GM19455 (cell line): ENCODE data around the gene FAM78B.
A peak's percentile ranks its signal among the peaks of the same experiment; 100 is the strongest.

Experiments
- ATAC-seq: cut with Tn5 transposase; IDR thresholded peaks from one replicate; pipeline ENCODE4 v1.9.1; 2021; ENCODE audit not compliant: unreplicated experiment

Gene FAM78B, protein sequence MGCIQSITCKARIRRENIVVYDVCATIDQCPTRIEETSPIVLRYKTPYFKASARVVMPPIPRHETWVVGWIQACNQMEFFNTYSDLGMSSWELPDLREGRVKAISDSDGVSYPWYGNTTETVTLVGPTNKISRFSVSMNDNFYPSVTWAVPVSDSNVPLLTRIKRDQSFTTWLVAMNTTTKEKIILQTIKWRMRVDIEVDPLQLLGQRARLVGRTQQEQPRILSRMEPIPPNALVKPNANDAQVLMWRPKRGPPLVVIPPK

GRCh38 chr1:166166698-166167571 is at the start of gene FAM78B:
FAM78B (minus strand) TSS chr1:166167001; CDS start chr1:166166248, 753 bp downstream.
- peak; percentile 47 for ATAC-seq

DNA sequence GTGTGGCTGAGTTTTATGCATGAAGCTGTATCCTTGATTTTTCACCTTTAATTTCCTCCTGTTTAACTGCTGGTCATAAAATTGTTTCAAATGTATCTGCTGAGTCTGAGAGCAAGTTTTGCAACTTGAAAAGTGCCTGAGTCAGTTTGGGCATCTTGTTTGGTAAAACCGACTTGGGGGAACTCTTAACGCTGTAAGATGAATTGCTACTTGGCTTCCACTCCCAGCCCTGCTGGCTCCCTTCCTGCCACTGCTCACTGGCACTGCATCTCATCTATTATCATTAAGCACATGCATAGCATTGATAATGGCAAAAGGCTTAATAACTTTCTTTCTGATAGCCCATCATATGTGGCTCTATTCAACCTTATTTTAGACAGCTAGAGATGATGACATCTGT is 35.7 kb upstream of the FAM78B start:
- no peak for ATAC-seq

- no peak for ATAC-seq
Measured at GRCh38 chr1:166200743-166201142, 33.9 kb upstream of the FAM78B start.

- no peak for ATAC-seq
Measured at GRCh38 chr1:166197597-166197996, 30.8 kb upstream of the FAM78B start.

DNA sequence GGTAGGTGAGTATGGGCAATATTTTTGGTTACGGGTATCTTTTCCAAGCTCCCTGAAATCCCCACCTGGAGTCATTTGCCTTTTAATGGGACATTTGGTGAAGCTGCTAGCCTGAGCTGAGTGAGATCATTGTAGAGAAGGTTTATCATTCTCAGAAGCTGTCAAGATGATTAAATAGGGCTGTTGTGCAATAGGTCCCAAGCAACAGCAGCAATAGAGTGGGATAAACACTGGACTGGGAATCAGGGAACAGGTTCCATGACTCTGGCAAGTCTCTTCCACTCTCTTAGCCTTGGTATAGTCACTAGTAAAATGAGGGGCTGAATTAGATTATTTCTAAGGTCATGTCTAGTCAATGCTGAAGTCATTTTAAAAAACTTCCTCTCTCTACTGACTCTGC is 30.3 kb upstream of the FAM78B start:
- ATAC-seq: no peak

- ATAC-seq: no peak
Measured at GRCh38 chr1:166193057-166193698, 26.4 kb upstream of the FAM78B start.

GRCh38 chr1:166190400-166190799 is 23.6 kb upstream of the FAM78B start:
- no peak for ATAC-seq

- no peak for ATAC-seq
Measured at GRCh38 chr1:166189126-166189525, 22.3 kb upstream of the FAM78B start.

- ATAC-seq: no peak
Measured at GRCh38 chr1:166185526-166185925, 18.7 kb upstream of the FAM78B start.

GRCh38 chr1:166184897-166185296 is 18.1 kb upstream of the FAM78B start:
- ATAC-seq: no peak

- no peak for ATAC-seq
Measured at GRCh38 chr1:166184012-166184411, 17.2 kb upstream of the FAM78B start.

- ATAC-seq: no peak
Measured at GRCh38 chr1:166182281-166182680, 15.5 kb upstream of the FAM78B start.

DNA sequence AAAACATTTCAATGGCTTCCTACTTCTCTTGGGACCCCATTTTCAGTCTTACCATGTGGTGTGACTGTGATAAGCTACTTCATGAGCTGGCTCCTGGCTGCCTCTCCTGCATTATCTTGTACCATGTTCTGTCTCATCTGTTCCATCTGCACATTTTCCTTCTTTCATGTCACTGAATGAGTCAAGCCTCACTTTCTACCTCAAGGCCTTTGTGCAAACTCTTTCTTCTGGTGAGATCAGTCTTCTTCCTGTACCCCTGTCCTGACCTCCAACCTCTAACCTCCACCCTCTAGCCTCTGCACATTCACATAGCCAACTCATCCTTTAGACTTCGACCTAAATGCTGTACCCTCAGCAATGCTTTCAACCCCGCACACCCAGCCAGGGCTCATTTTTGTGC is 9.6 kb upstream of the FAM78B start:
- ATAC-seq: no peak

- ATAC-seq: no peak
Measured at GRCh38 chr1:166175032-166175431, 8.2 kb upstream of the FAM78B start.

DNA sequence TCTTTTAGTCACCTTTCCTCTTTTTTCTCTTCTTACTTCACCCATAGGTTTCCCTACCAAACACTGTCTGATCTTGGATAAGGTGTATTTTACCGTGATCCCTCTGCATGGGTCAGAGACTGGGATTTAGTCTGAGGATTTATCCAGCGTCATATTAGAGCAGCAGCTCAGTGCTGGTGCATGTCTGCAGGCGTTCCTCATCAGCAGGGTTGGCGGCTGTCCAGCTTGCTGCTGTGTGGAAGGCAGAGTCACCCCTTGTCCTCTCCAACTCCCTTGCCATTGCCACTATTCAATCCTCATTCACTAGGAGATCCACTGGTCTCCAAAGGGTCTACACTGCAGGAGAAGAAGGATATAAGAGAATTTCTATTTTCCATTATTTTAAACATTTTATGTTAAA is 7.3 kb upstream of the FAM78B start:
- ATAC-seq: no peak

DNA sequence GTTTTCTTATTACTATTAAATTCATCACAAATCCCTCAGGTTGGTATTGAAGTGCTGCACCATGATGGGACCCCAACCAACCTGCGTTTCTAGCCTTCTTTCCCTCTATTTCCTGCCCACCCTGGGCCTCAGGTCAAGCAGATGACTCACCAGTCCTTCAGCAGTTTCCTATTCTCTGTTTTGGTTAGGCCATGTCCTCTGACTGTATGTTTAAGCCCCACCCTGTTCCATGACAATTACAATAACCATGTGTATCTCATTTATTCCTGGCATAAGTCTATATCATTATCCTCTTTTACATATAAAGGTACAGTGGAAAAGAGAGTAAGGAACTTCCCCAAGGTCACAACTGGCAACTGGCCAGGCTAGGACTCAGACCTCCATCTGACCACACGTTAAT is 5.3 kb upstream of the FAM78B start:
- ATAC-seq: no peak

DNA sequence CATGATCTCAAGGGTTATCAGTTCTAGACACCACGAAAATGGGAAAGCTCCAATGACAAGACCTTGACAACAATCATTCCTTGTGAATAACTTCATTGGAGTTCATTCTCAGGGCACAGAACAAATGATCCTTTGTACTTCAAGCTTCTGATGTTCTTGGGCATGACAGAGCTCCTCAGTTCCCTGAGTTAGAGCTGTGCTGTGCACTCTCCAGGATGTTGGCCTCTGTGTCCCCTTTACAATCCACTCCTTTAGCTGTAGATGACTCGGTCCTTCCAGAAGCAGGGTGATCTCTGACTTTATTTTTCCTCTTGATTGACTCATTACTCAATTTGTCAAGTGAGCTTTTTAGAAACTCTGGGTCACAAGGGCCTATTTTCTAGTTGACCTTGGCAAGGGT is 3.9 kb upstream of the FAM78B start:
- ATAC-seq: no peak

- ATAC-seq: peak; percentile 30
Measured at GRCh38 chr1:166170075-166170474, 3.3 kb upstream of the FAM78B start.

- no peak for ATAC-seq
Measured at GRCh38 chr1:166169182-166169581, 2.4 kb upstream of the FAM78B start.

GRCh38 chr1:166167572-166167925 is 748 bp upstream of the FAM78B start:
- no peak for ATAC-seq

DNA sequence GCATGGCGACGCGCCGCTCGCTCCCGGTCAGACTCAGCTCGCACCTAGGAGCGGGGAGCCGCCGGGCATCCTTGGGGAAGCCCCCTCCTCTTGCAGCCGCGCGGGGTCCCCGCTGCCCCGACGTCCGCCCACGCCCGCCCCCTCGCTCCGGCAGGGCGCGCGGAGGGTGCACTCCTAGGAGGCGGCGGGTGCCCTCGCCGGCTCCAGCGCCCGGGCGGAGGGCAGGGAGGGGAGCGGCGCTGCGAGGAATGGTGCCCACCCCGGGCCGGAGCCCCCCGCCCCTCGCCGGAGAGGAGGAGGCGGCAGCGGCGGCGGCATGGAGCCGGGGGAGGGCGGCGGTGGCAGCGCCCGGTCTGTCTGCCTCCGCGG is 488 bp downstream of the FAM78B start:
- peak; percentile 4 for ATAC-seq
